HepG2 (cell line): ENCODE data around the gene AP3D1. TPM values are rescaled to one million over a fixed set of nuclear protein-coding genes. Genes with fewer than 3 reads are reported as not detected.
A peak's percentile ranks its signal among the peaks of the same experiment; 100 is the strongest.

ENCODE experiments used
- AKAP8 ChIP-seq: sonication (generic); formaldehyde crosslinking; IDR thresholded peaks from 2 replicates; pipeline ENCODE4 v1.5.1; 2020; ENCODE audit warnings: mild to moderate bottlenecking, missing genetic modification reagents
- BRCA1 ChIP-seq: sonication (generic); formaldehyde crosslinking; IDR thresholded peaks from 2 replicates; pipeline ENCODE4 v1.4.0; 2020; ENCODE audit warnings: missing genetic modification reagents
- GATA4 ChIP-seq: sonication (generic); IDR thresholded peaks from 2 replicates; pipeline ENCODE4 v1.6.1; 2016; ENCODE audit warnings: antibody characterized with exemption, low read depth, borderline replicate concordance
- JUNB ChIP-seq: sonication (generic); formaldehyde crosslinking; IDR thresholded peaks from 2 replicates; pipeline ENCODE4 v1.8.0; 2022; ENCODE audit warnings: missing genetic modification reagents, mild to moderate bottlenecking, borderline replicate concordance
- MAFG ChIP-seq: sonication (generic); formaldehyde crosslinking; IDR thresholded peaks from 2 replicates; pipeline ENCODE4 v1.5.1; 2020; ENCODE audit warnings: mild to moderate bottlenecking, missing genetic modification reagents
- PBX3 ChIP-seq: sonication (generic); formaldehyde crosslinking; IDR thresholded peaks from 2 replicates; pipeline ENCODE4 v1.8.1; 2023; ENCODE audit warnings: missing genetic modification reagents, inconsistent platforms, borderline replicate concordance
- PCBP2 ChIP-seq: fragments of 200-400 bp; formaldehyde crosslinking; optimal IDR thresholded peaks from 2 replicates; pipeline ENCODE3; 2018; ENCODE audit warnings: low read length, low read depth; ENCODE audit not compliant: poor library complexity, severe bottlenecking
- SMAD9 ChIP-seq: sonication (generic); formaldehyde crosslinking; IDR thresholded peaks from 2 replicates; pipeline ENCODE4 v1.5.1; 2020; ENCODE audit warnings: mild to moderate bottlenecking, missing genetic modification reagents
- ZBTB39 ChIP-seq: sonication (generic); formaldehyde crosslinking; IDR thresholded peaks from 2 replicates; pipeline ENCODE4 v1.5.0; 2020; ENCODE audit warnings: missing genetic modification reagents
- ZC3H13 ChIP-seq: sonication (generic); formaldehyde crosslinking; IDR thresholded peaks from 2 replicates; pipeline ENCODE4 v1.8.1; 2023; ENCODE audit warnings: mild to moderate bottlenecking, missing genetic modification reagents, moderate library complexity
- ZFX ChIP-seq: sonication (generic); formaldehyde crosslinking; IDR thresholded peaks from 2 replicates; pipeline ENCODE4 v1.4.0; 2020; ENCODE audit warnings: mild to moderate bottlenecking, low read depth, missing genetic modification reagents, moderate library complexity
- ZNF17 ChIP-seq: sonication (generic); formaldehyde crosslinking; IDR thresholded peaks from 2 replicates; pipeline ENCODE4 v1.5.0; 2020; ENCODE audit warnings: mild to moderate bottlenecking, missing genetic modification reagents
- ZNF337 ChIP-seq: sonication (generic); formaldehyde crosslinking; IDR thresholded peaks from 2 replicates; pipeline ENCODE4 v1.5.1; 2020; ENCODE audit warnings: missing genetic modification reagents, low read depth, mild to moderate bottlenecking, borderline replicate concordance
- ZNF512 ChIP-seq: sonication (generic); formaldehyde crosslinking; IDR thresholded peaks from 2 replicates; pipeline ENCODE4 v1.4.0; 2020; ENCODE audit warnings: mild to moderate bottlenecking, missing genetic modification reagents
- ZNF687 ChIP-seq: sonication (generic); formaldehyde crosslinking; IDR thresholded peaks from 2 replicates; pipeline ENCODE4 v1.5.1; 2020; ENCODE audit warnings: mild to moderate bottlenecking, missing genetic modification reagents, moderate library complexity
- ZNF691 ChIP-seq: sonication (generic); formaldehyde crosslinking; IDR thresholded peaks from 2 replicates; pipeline ENCODE4 v1.4.0; 2020; ENCODE audit warnings: missing genetic modification reagents, low read depth, mild to moderate bottlenecking, borderline replicate concordance
- ZNF788 ChIP-seq: sonication (generic); formaldehyde crosslinking; IDR thresholded peaks from 2 replicates; pipeline ENCODE4 v1.5.0; 2020; ENCODE audit warnings: mild to moderate bottlenecking, missing genetic modification reagents, borderline replicate concordance
- ZNF883 ChIP-seq: sonication (generic); formaldehyde crosslinking; IDR thresholded peaks from 2 replicates; pipeline ENCODE4 v1.5.1; 2020; ENCODE audit warnings: mild to moderate bottlenecking, missing genetic modification reagents; ENCODE audit errors: not compliant biosample characterization
- polyA plus RNA-seq, 8 experiments: library from polyadenylated mRNA; depleted of rRNA in 3 of 8; stranded (reverse) in 7 of 8; unstranded in 1 of 8; fragments of >200 nt; fragmentation: Illumina TruSeq in 4 of 8; extraction: Trizol in 4 of 8; gene quantifications; 2 replicates each; pipeline versions ENCODE4 v1.2.1 to v1.2.3, GENCODE V29; 2011 to 2016; ENCODE audit warnings: low read depth in 4 of 8, missing spikeins in 1 of 8, mixed read lengths in 1 of 8; ENCODE audit not compliant: insufficient read depth in 1 of 8
- total RNA-seq, 5 experiments: library from RNA; depleted of rRNA; stranded (reverse); fragments of >200 nt; fragmentation: Illumina TruSeq; extraction: Trizol; gene quantifications; 2 replicates each; pipeline ENCODE4 v1.2.3, GENCODE V29; 2016; ENCODE audit warnings: low read depth in 1 of 5

AP3D1 gene
- total and polyA plus RNA-seq, 2 of the 13 experiments (the other 11 are each of a cell fraction or from before 2014, with no cell fraction given) = 68.0 to 82.6 TPM

GRCh38 chr19:2150794-2151338 lies 500 bp downstream of the AP3D1 start (continued):
- TF ChIP-seq GATA4 (no peak), BRCA1 (CRISPR knock-in tag) (no peak), ZNF17 (CRISPR knock-in tag) (no peak), JUNB (CRISPR knock-in tag) (no peak), ZNF883 (CRISPR knock-in tag) (no peak), PBX3 (no peak), ZNF512 (no peak), SMAD9 (CRISPR knock-in tag) (no peak), ZFX (CRISPR knock-in tag) (peak; percentile 88), AKAP8 (CRISPR knock-in tag) (0 out of 2 replicates have a peak, but pooled peaks have one; percentile 33), PCBP2 (no peak), ZNF337 (no peak), ZNF788 (CRISPR knock-in tag) (no peak), ZC3H13 (CRISPR knock-in tag) (no peak), ZNF691 (no peak), MAFG (CRISPR knock-in tag) (no peak), ZNF687 (CRISPR knock-in tag) (no peak; the same call in 1 of the 2 replicates), ZBTB39 (CRISPR knock-in tag) (no peak)
